PC-3 (cell line): ENCODE data around the gene LNX1. TPM values are rescaled to one million over a fixed set of nuclear protein-coding genes. Genes with fewer than 3 reads are reported as not detected.
A peak's percentile ranks its signal among the peaks of the same experiment; 100 is the strongest.

Experiments used
- ATAC-seq: fragments of 200-7000 bp; cut with Tn5 transposase; 2 replicates; pipeline ENCODE4 v1.9.1; 2020; ENCODE audit warnings: mild to moderate bottlenecking, moderate library complexity
- BruUV-seq: library from RNA; stranded (reverse); fragments of 400-500 nt; replicated peaks from 2 replicates; lab custom pipeline; 2021; lab: Mats Ljungman, UMichigan
- CTCF ChIA-PET: fragments of 300-600 bp; sonication (Branson Sonifier 250); formaldehyde crosslinking; loops from one replicate; lab custom pipeline; 2022; ENCODE audit warnings: antibody characterized with exemption; lab: Charles Lee
- POLR2A ChIA-PET: fragments of 300-600 bp; sonication (Branson Sonifier 250); formaldehyde crosslinking; loops from one replicate; lab custom pipeline; 2022; ENCODE audit warnings: antibody characterized with exemption; ENCODE audit not compliant: unreplicated experiment; lab: Charles Lee
- DNase-seq: peaks from one replicate; pipeline ENCODE4 v3.0.0-alpha.2; 2015
- H2AFZ ChIP-seq: fragments of 300-600 bp; sonication (generic); 2 replicates; pipeline ENCODE4 v1.6.0; 2016; ENCODE audit warnings: antibody characterized with exemption, low read length
- H3F3A ChIP-seq: fragments of 300-600 bp; sonication (generic); one replicate; pipeline ENCODE4 v1.6.0; 2017; ENCODE audit warnings: antibody characterized with exemption, low read length, control low read depth, mild to moderate bottlenecking; ENCODE audit not compliant: unreplicated experiment
- H3K27ac ChIP-seq: fragments of 300-600 bp; sonication (generic); 2 replicates; pipeline ENCODE4 v1.5.1; 2016; ENCODE audit warnings: mild to moderate bottlenecking, low read length
- H3K27me3 ChIP-seq: fragments of 300-600 bp; sonication (generic); 2 replicates; pipeline ENCODE4 v1.6.1; 2016; ENCODE audit warnings: low read length, mixed read lengths
- H3K36me3 ChIP-seq: fragments of 300-600 bp; sonication (generic); 2 replicates; pipeline ENCODE4 v1.6.1; 2016; ENCODE audit warnings: low read depth, mixed run types, low read length, mixed read lengths
- H3K4me1 ChIP-seq: fragments of 300-600 bp; sonication (generic); 2 replicates; pipeline ENCODE4 v1.5.1; 2016; ENCODE audit warnings: low read length; ENCODE audit not compliant: insufficient read depth
- H3K4me2 ChIP-seq: fragments of 300-600 bp; sonication (generic); 2 replicates; pipeline ENCODE4 v1.6.0; 2016; ENCODE audit warnings: low read length
- H3K4me3 ChIP-seq: fragments of 300-600 bp; sonication (generic); 2 replicates; pipeline ENCODE4 v1.5.1; 2016; ENCODE audit warnings: mild to moderate bottlenecking, low read length, mixed read lengths
- H3K79me2 ChIP-seq: fragments of 300-600 bp; sonication (generic); 2 replicates; pipeline ENCODE4 v1.6.1; 2017; ENCODE audit warnings: low read length, mixed read lengths
- H3K9ac ChIP-seq: fragments of 300-600 bp; sonication (generic); 2 replicates; pipeline ENCODE4 v1.6.0; 2016; ENCODE audit warnings: mild to moderate bottlenecking, low read length
- H3K9me2 ChIP-seq: fragments of 300-600 bp; sonication (generic); replicated peaks from 2 replicates; pipeline ENCODE4 v1.6.1; 2016; ENCODE audit warnings: mixed run types, low read length, mixed read lengths
- H3K9me3 ChIP-seq: fragments of 300-600 bp; sonication (generic); 2 replicates; pipeline ENCODE4 v1.6.1; 2016; ENCODE audit warnings: low read length, mixed read lengths
- H4K20me1 ChIP-seq: fragments of 300-600 bp; sonication (generic); 2 replicates; pipeline ENCODE4 v1.6.1; 2016; ENCODE audit warnings: low read length, mixed read lengths
- CTCF ChIP-seq: fragments of 300-600 bp; sonication (generic); conservative IDR thresholded peaks from 2 replicates; pipeline ENCODE4 v1.5.1; 2017; ENCODE audit warnings: antibody characterized with exemption, low read depth, mild to moderate bottlenecking, low read length
- EZH2 ChIP-seq: fragments of 300-600 bp; sonication (generic); IDR thresholded peaks from one replicate; pipeline ENCODE4 v1.6.1; 2017; ENCODE audit warnings: antibody characterized with exemption, mild to moderate bottlenecking, low read length; ENCODE audit not compliant: unreplicated experiment
- EZH2phosphoT487 ChIP-seq: fragments of 300-600 bp; sonication (generic); IDR thresholded peaks from 2 replicates; pipeline ENCODE4 v1.6.1; 2018; ENCODE audit warnings: mild to moderate bottlenecking, antibody characterized with exemption, low read length, borderline replicate concordance
- intact Hi-C: fragments of 100-400 bp; cut with micrococcal nuclease; formaldehyde crosslinking; loops from 2 replicates; pipeline ENCODE4 v1.9.0; 2023
- total RNA-seq: library from RNA; depleted of rRNA; stranded (reverse); fragments of >200 nt; gene quantifications from 2 replicates; pipeline ENCODE4 v1.2.3, GENCODE V29; 2014

LNX1 gene
- total RNA-seq, 1 experiment from 2014 or later: 2.8 TPM

- no peak overlapping the region for H3K27ac ChIP-seq
- peak; percentile 64 for ATAC-seq
- no peaks in the 10 kb centered on the region for H3K79me2 ChIP-seq
- H3F3A ChIP-seq: no peaks in the 10 kb centered on the region
- H4K20me1 ChIP-seq: no peaks in the 10 kb centered on the region
- ChIA-PET POLR2A (no interaction called here), CTCF (interaction anchor here (0.7 to 0.8 kb wide), 2 partner anchors 12 to 55 kb away, joined by 3 to 5 read pairs; no protein-coding TSS in a partner anchor)
- intact Hi-C loops: loop anchor here (5.0 kb wide), 4 partner anchors 66 to 741 kb away; no protein-coding TSS in a partner anchor
- no peaks in the 10 kb centered on the region for H3K36me3 ChIP-seq
- peaks cover 9% of the 10 kb centered on the region for H3K4me1 ChIP-seq
- H3K4me2 ChIP-seq: no peak overlapping the region
- no peak overlapping the region for H3K9ac ChIP-seq
- no peak overlapping the region for H3K4me3 ChIP-seq
- BruUV-seq: no TSS peak
- DNase-seq: peak; percentile 87
- no peaks in the 10 kb centered on the region for H3K9me3 ChIP-seq
- no peaks in the 10 kb centered on the region for H3K9me2 ChIP-seq
- no peak overlapping the region for H2AFZ ChIP-seq
- H3K27me3 ChIP-seq: no peaks in the 10 kb centered on the region
- TF ChIP-seq CTCF (peak; percentile 91), EZH2 (no peak), EZH2phosphoT487 (no peak)
Measured at GRCh38 chr4:53490965-53491622, 100.2 kb downstream of the LNX1 start.

GRCh38 chr4:53490161-53490956, 100.9 kb downstream of the LNX1 start:
- Histone ChIP-seq H3K79me2 (no peaks in the 10 kb centered on the region), H3K4me2 (no peak overlapping the region), H2AFZ (no peak overlapping the region), H3K4me1 (peaks cover 9% of the 10 kb centered on the region), H3F3A (no peaks in the 10 kb centered on the region), H3K9me3 (no peaks in the 10 kb centered on the region), H3K36me3 (no peaks in the 10 kb centered on the region), H3K9ac (no peak overlapping the region), H3K4me3 (no peak overlapping the region), H3K27me3 (no peaks in the 10 kb centered on the region), H3K27ac (no peak overlapping the region), H4K20me1 (no peaks in the 10 kb centered on the region), H3K9me2 (no peaks in the 10 kb centered on the region)
- TF ChIP-seq EZH2phosphoT487: no peak
- no peak for TF ChIP-seq CTCF
- TF ChIP-seq EZH2: no peak
- BruUV-seq: no TSS peak
- intact Hi-C loops: loop anchor here (5.0 kb wide), 4 partner anchors 67 to 742 kb away; no protein-coding TSS in a partner anchor
- ChIA-PET CTCF (interaction anchor here (0.7 to 0.8 kb wide), 2 partner anchors 11 to 56 kb away, joined by 3 to 5 read pairs; no protein-coding TSS in a partner anchor), POLR2A (no interaction called here)
- DNase-seq (no peak), ATAC-seq (no peak)
